Progenitor cell of endocrine pancreas (in vitro differentiated cells): ENCODE measurements around the gene ZNF24. TPM values are rescaled to one million over a fixed set of nuclear protein-coding genes. Genes with fewer than 3 reads are reported as not detected.

Experiments used
- DNase-seq: peaks from one replicate; pipeline ENCODE4 v3.0.0; 2021; ENCODE audit warnings: low spot score; ENCODE audit not compliant: unreplicated experiment
- H3K27ac Mint-ChIP-seq: 2 replicates; pipeline ENCODE4 v1.8.0; 2021; ENCODE audit warnings: mild to moderate bottlenecking, moderate library complexity, mixed read lengths
- H3K27me3 Mint-ChIP-seq: 2 replicates; pipeline ENCODE4 v1.8.0; 2021; ENCODE audit warnings: mixed read lengths
- H3K36me3 Mint-ChIP-seq: 2 replicates; pipeline ENCODE4 v1.8.0; 2022; ENCODE audit warnings: mixed read lengths; ENCODE audit not compliant: insufficient read depth
- H3K4me1 Mint-ChIP-seq: 2 replicates; pipeline ENCODE4 v1.8.0; 2021; ENCODE audit warnings: low read depth, mixed read lengths
- H3K4me3 Mint-ChIP-seq: 2 replicates; pipeline ENCODE4 v1.8.0; 2021; ENCODE audit warnings: low read depth, mild to moderate bottlenecking, moderate library complexity, mixed read lengths
- H3K9me3 Mint-ChIP-seq: 2 replicates; pipeline ENCODE4 v1.8.0; 2021; ENCODE audit warnings: low read depth, mixed read lengths
- CTCF ChIP-seq: fragments of 200-600 bp; sonication (generic); IDR thresholded peaks from one replicate; pipeline ENCODE4 v1.5.0; 2021; ENCODE audit warnings: antibody characterized with exemption, mild to moderate bottlenecking; ENCODE audit not compliant: unreplicated experiment
- total RNA-seq: library from RNA; stranded (reverse); gene quantifications from 2 replicates; pipeline ENCODE4 v1.2.1, GENCODE V29; 2021

The ZNF24 gene
- total RNA-seq, 1 donor from 2014 or later: 76.1 TPM

GRCh38 chr18:35369126-35369525, 24.9 kb upstream of the ZNF24 start:
- Mint-ChIP-seq H3K9me3 (no peaks in the 10 kb centered on the region), H3K27ac (no peak overlapping the region), H3K36me3 (peaks cover 2% of the 10 kb centered on the region), H3K4me1 (no peaks in the 10 kb centered on the region), H3K27me3 (no peaks in the 10 kb centered on the region), H3K4me3 (no peak overlapping the region)
- TF ChIP-seq CTCF: no peak
- no peak for DNase-seq

GRCh38 chr18:35368595-35368994, 24.4 kb upstream of the ZNF24 start:
- Mint-ChIP-seq H3K9me3 (no peaks in the 10 kb centered on the region), H3K36me3 (peaks cover 2% of the 10 kb centered on the region), H3K27ac (no peak overlapping the region), H3K4me1 (no peaks in the 10 kb centered on the region), H3K27me3 (no peaks in the 10 kb centered on the region), H3K4me3 (no peak overlapping the region)
- DNase-seq: no peak
- TF ChIP-seq CTCF: no peak

GRCh38 chr18:35362531-35362930, 18.3 kb upstream of the ZNF24 start:
- no peak for TF ChIP-seq CTCF

GRCh38 chr18:35361570-35362321, 17.5 kb upstream of the ZNF24 start:
- TF ChIP-seq CTCF: no peak
- DNase-seq: no peak
- peaks cover 4% of the 10 kb centered on the region for H3K4me1 Mint-ChIP-seq
- H3K4me3 Mint-ChIP-seq: no peak overlapping the region
- no peaks in the 10 kb centered on the region for H3K27me3 Mint-ChIP-seq
- H3K36me3 Mint-ChIP-seq: no peaks in the 10 kb centered on the region
- no peaks in the 10 kb centered on the region for H3K9me3 Mint-ChIP-seq
- H3K27ac Mint-ChIP-seq: no peak overlapping the region

More at GRCh38 chr18:35362531-35362930, 18.3 kb upstream of the ZNF24 start:
- no peaks in the 10 kb centered on the region for H3K9me3 Mint-ChIP-seq
- H3K36me3 Mint-ChIP-seq: no peaks in the 10 kb centered on the region
- H3K27ac Mint-ChIP-seq: no peak overlapping the region
- no peaks in the 10 kb centered on the region for H3K4me1 Mint-ChIP-seq
- H3K27me3 Mint-ChIP-seq: no peaks in the 10 kb centered on the region
- no peak overlapping the region for H3K4me3 Mint-ChIP-seq
- no peak for DNase-seq

GRCh38 chr18:35355140-35355618, 11.0 kb upstream of the ZNF24 start:
- Mint-ChIP-seq H3K36me3 (peaks cover 3% of the 10 kb centered on the region), H3K9me3 (peaks cover 14% of the 10 kb centered on the region), H3K4me3 (peak overlapping the region; percentile 20), H3K4me1 (peaks cover 4% of the 10 kb centered on the region), H3K27me3 (no peaks in the 10 kb centered on the region), H3K27ac (no peak overlapping the region)
- peak; percentile 77 for TF ChIP-seq CTCF
- peak; percentile 31 for DNase-seq
